IPS-20b (cell line): ENCODE data around the gene LMNB1.

ENCODE experiments used
- H3K27ac ChIP-seq: one replicate; pipeline ENCODE4 v1.5.1; 2013; ENCODE audit warnings: low read length
- H3K27me3 ChIP-seq: 2 replicates; pipeline ENCODE4 v1.6.1; 2013; ENCODE audit warnings: mild to moderate bottlenecking, low read length, inconsistent platforms; ENCODE audit not compliant: insufficient read depth
- H3K36me3 ChIP-seq: 2 replicates; pipeline ENCODE4 v1.6.1; 2013; ENCODE audit warnings: low read depth, mild to moderate bottlenecking, inconsistent platforms, low read length, moderate library complexity; ENCODE audit not compliant: insufficient read depth
- H3K4me1 ChIP-seq: 2 replicates; pipeline ENCODE4 v1.6.1; 2013; ENCODE audit warnings: mild to moderate bottlenecking, control low read depth, inconsistent platforms, low read length, moderate library complexity; ENCODE audit not compliant: insufficient read depth
- H3K4me3 ChIP-seq: 2 replicates; pipeline ENCODE4 v1.5.1; 2013; ENCODE audit warnings: mild to moderate bottlenecking, low read length, inconsistent platforms
- H3K9ac ChIP-seq: 2 replicates; pipeline ENCODE4 v1.6.1; 2013; ENCODE audit warnings: low read depth, mild to moderate bottlenecking, inconsistent platforms, low read length, moderate library complexity
- H3K9me3 ChIP-seq: 2 replicates; pipeline ENCODE4 v1.6.1; 2013; ENCODE audit warnings: mild to moderate bottlenecking, low read depth, low read length, inconsistent platforms; ENCODE audit not compliant: insufficient read depth

Gene LMNB1

DNA sequence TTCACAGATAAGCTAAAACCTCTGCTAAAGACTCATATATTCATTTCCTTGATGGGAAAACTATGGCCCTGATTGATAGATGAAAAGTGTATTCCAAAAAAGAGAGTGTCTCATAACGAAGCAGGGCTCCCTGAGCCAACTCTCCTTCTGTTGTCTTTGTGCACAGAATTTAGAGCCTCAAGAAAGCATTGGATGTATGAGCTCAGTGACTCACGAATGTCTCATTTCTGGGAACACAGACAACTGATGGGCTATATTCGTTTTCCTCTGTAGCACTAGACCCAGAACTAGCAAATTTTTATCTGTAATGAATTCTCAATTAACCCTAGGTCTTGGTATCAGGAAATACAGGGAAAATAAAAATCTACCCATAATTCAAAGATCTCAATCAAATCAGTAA lies 88.4 kb downstream of the LMNB1 start:
- H3K9ac ChIP-seq = no peak overlapping the region
- H3K36me3 ChIP-seq = no peaks in the 10 kb centered on the region
- H3K9me3 ChIP-seq = no peaks in the 10 kb centered on the region
- H3K4me1 ChIP-seq = peaks cover 13% of the 10 kb centered on the region; the same call in 1 of the 2 replicates
- no peak overlapping the region for H3K27ac ChIP-seq
- H3K4me3 ChIP-seq = no peak overlapping the region
- no peaks in the 10 kb centered on the region for H3K27me3 ChIP-seq

DNA sequence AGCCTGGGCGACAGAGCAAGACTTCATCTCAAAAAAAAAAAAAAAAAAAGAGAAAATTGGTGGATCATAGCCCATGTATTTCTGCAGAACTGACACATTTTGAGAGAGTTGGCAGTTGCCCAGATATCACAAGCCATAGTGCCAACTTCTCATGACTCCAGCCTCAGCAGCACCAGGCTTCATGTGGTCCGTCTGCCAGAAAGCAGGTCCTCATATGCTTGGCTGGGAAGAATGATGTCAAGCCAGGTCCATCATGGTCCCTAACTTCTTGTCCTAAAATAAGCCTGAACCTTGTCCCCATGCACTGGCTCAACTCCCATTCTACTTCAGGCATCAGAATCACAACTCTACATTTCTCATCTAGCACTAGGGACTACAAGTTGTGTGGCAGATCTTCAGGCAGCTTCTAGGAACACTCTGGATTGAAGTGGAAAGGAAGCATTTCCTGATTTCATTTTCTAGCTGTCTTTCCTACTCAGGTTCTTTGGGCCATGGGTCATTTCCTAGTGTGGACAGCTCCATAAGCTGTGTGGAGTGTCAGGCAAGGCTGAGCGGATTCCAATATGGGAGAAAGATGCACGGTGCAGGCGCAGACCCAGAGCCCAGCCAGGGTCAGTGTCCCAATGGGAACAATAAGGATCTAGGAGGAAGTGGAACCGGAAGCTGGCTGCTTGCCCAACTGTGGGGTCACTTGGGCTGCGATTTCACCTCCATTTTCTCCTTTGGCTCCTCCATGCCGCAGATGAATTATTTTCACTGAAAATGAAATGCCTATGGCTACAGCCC lies 90.1 kb downstream of the LMNB1 start:
- H3K4me3 ChIP-seq = no peak overlapping the region
- peaks cover 13% of the 10 kb centered on the region; the same call in 1 of the 2 replicates for H3K4me1 ChIP-seq
- H3K9me3 ChIP-seq = no peaks in the 10 kb centered on the region
- H3K27me3 ChIP-seq = no peaks in the 10 kb centered on the region
- H3K9ac ChIP-seq = no peak overlapping the region
- H3K36me3 ChIP-seq = no peaks in the 10 kb centered on the region
- H3K27ac ChIP-seq = no peak overlapping the region

DNA sequence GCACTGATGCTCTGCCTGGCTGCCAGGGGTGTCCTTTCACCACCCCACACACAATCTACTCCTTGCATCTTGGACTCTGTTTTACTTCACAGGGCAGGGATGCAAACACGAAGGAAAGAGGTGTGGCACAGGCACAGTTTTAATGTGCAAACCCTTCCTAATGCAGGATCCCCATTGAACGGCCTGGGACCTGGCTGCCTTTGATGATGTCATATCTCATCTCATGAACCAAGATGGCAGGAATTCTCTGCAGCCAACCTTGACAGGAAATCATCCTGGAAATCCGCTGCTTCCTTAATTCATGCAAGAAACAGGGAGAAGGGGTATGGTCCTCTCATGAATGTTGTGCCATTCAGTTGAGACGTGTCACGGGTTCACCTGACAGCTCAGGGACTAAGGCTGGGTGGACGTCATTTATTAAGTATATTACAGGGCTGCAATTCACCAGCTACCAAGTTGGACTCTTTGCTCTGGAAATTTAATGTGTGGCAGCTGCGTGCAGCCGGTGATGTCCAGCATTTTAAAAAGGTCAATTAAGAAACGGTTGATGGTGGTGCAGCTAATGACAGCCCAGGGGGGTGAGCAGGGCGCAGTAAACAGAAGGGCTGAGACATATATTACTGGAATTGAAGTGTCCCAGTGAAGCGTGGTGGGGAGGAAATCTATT lies 91.5 kb downstream of the LMNB1 start:
- H3K4me3 ChIP-seq = peak overlapping the region; percentile 67; the same call in 1 of the 2 replicates

DNA sequence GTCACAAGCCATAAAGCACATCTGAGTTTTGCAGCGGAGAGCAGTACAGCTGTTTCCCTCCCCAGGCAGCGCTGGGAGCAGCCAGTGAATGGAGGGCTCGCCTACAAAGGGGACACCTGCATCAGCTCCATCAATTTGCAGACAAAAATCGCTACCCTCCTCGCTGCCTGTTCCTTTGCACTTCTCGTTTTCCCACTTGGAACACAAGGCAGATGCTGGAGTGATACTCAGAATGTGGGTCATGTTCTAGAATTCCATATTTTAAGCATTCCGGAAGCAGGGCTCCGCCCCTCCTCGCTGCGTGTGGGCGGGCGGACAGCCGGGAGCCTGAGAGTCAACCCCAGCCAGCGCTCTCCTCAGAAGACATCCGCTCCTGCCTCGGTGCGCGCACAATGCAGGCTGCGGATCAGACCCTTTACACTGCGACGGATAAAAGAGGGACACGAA lies 92.1 kb downstream of the LMNB1 start:
- Histone ChIP-seq H3K27me3 (no peaks in the 10 kb centered on the region), H3K4me3 (peak overlapping the region; percentile 67), H3K4me1 (peaks cover 13% of the 10 kb centered on the region; the same call in 1 of the 2 replicates), H3K9me3 (no peaks in the 10 kb centered on the region), H3K36me3 (no peaks in the 10 kb centered on the region), H3K27ac (no peak overlapping the region), H3K9ac (peak overlapping the region; percentile 32; the same call in 1 of the 2 replicates)

More for the DNA sequence above, 91.5 kb downstream of the LMNB1 start:
- H3K36me3 ChIP-seq = no peaks in the 10 kb centered on the region
- no peak overlapping the region for H3K27ac ChIP-seq
- H3K4me1 ChIP-seq = peaks cover 13% of the 10 kb centered on the region; the same call in 1 of the 2 replicates
- no peak overlapping the region for H3K9ac ChIP-seq
- H3K9me3 ChIP-seq = no peaks in the 10 kb centered on the region
- H3K27me3 ChIP-seq = no peaks in the 10 kb centered on the region

DNA sequence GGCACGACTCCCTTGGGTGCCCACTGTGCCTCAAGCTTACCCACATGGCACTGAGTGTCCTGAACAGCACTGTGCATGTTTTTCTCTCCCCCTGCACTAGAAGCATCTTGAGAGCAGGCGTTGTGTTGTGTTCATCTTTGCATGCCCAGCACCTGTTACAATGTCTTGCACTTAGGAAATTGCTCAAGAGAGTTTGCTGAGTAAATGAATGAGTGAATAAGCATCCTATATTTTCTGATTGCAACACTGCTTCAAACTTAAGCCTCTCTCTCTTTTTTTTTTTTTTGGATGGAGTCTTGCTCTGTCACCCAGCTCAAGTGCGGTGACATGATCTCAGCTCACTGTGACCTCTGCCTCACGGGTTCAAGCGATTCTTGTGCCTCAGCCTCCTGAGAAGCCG lies 94.5 kb downstream of the LMNB1 start:
- Histone ChIP-seq H3K36me3 (no peaks in the 10 kb centered on the region), H3K4me3 (no peak overlapping the region), H3K27me3 (no peaks in the 10 kb centered on the region), H3K9ac (no peak overlapping the region), H3K4me1 (peaks cover 22% of the 10 kb centered on the region), H3K9me3 (no peaks in the 10 kb centered on the region), H3K27ac (no peak overlapping the region)

DNA sequence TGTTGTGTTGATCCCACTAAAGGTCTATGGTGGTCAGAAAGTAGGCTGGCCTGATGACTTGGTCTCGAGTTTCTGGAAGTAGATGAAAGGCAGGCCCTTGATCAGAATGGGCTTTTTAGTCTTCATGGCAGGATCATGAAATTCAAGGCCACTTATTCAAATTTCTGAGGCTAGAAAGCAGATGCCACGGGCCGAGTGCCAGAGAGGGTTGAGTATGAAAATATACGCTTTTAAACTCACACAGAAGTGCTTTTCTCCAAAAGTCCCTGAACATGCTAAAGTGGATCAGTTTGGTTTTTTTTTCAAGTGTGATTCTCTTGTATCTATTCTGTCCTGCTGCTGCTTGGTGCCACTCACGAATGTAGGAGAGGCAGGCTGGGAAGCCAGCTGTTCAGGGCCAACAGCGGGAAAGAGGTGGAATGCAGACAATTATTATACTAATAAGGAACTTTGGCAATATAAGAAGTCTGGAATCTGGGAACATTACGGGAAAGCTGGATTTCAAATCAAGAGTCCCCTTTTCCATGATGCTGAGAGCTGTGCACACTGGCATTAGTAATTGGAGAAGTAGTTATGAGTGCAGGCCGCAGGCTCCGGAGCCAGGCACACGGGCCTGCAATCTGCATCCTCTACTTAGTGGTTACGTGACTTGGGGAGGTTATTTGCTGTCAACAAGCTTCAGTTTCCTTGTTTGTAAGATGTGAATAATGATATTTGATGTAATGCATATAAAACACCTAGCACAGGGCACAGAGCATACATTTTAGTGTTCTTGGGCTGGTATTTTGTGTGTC lies 95.8 kb downstream of the LMNB1 start:
- Histone ChIP-seq H3K9me3 (no peaks in the 10 kb centered on the region), H3K9ac (no peak overlapping the region), H3K4me3 (no peak overlapping the region), H3K27me3 (no peaks in the 10 kb centered on the region), H3K27ac (no peak overlapping the region), H3K4me1 (peaks cover 22% of the 10 kb centered on the region), H3K36me3 (no peaks in the 10 kb centered on the region)

DNA sequence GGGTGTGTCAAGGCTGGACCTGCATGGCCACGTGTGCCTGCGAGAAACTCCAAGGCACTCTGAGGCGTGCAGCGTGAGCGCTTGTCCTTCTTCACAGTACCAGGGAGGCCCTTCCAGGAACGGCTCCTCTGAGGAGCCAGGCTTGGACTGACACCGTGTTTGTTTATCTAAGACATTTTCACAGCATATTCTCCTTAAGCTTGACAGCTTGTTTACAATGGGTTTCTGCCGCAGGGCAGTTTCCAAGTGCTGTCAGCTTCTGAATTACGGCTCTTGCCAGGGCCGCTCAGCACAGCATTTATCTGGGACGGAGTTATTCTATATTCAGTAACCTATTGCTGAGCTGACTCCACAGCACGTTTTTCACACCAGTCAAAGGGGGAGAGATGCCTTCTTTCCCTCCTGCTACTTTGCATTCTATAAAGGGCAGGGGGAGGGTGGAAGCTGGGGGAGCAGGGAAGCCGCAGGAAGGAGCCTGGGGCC lies 98.4 kb downstream of the LMNB1 start:
- no peak overlapping the region for H3K27ac ChIP-seq
- no peak overlapping the region for H3K4me3 ChIP-seq
- no peaks in the 10 kb centered on the region for H3K36me3 ChIP-seq
- H3K4me1 ChIP-seq = peaks cover 9% of the 10 kb centered on the region
- no peaks in the 10 kb centered on the region for H3K27me3 ChIP-seq
- no peak overlapping the region for H3K9ac ChIP-seq
- no peaks in the 10 kb centered on the region for H3K9me3 ChIP-seq

DNA sequence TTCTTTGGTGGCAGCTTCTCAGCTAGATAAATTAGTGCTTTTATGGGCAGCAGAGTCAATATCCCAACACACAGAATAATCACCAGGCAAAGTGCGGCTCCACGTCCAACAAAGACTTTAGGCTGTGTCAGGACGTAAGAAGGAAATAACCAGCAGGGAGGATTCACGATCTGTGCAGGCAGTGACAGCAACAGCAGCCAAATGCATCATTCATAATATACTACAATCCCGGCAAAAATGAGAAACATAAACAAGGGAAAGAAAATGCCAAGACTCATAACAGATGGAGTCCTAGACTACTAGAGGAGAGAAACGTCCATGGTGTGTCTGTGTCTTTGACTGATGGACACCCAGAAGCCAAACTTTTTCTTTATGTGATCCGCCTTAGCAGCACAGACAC lies 100.7 kb downstream of the LMNB1 start:
- Histone ChIP-seq H3K27ac (no peak overlapping the region), H3K4me3 (no peak overlapping the region), H3K4me1 (peaks cover 9% of the 10 kb centered on the region), H3K27me3 (no peaks in the 10 kb centered on the region), H3K36me3 (no peaks in the 10 kb centered on the region), H3K9me3 (no peaks in the 10 kb centered on the region), H3K9ac (no peak overlapping the region)

DNA sequence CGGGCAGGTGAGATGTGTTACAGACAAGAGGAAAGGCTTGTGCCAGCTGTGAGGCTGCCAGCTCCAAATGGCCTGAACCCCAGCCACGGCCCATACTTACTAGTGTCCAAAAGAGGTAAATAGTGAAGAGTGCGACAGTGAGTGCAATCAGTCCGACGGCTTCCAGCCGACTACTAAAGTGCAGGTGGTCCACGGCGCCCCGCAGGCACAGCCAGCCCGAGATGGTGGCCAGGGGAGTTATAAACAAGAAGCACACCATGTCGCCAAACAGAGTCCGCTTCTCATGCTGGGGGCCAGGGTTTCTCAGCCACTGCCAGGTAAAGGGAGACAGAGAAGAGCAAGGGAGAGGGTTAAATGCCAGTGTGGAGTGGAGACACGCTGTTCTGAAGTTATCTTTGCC lies 101.1 kb downstream of the LMNB1 start:
- no peaks in the 10 kb centered on the region for H3K9me3 ChIP-seq
- no peak overlapping the region for H3K27ac ChIP-seq
- H3K36me3 ChIP-seq = no peaks in the 10 kb centered on the region
- peaks cover 9% of the 10 kb centered on the region for H3K4me1 ChIP-seq
- no peak overlapping the region for H3K9ac ChIP-seq
- H3K27me3 ChIP-seq = no peaks in the 10 kb centered on the region
- H3K4me3 ChIP-seq = no peak overlapping the region

DNA sequence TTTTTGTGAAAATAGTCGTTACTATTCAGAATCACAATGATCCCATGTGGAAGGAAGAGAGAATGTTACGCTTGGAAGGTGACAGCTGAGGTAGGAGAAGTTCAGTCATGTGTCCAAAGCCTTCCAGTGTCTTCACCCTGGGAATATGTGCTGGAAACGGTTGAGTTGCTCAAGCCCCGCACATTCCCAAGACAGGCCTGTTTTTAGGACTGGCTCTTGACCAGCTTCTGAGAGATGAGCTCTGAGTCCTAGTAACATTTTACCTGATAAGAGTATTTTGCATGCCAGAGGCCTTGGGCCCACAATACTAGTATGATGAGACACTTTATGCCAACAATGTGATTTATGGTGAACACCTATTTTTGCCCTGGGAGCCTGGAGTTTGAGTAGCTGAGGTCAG lies 101.7 kb downstream of the LMNB1 start:
- H3K36me3 ChIP-seq = no peaks in the 10 kb centered on the region

DNA sequence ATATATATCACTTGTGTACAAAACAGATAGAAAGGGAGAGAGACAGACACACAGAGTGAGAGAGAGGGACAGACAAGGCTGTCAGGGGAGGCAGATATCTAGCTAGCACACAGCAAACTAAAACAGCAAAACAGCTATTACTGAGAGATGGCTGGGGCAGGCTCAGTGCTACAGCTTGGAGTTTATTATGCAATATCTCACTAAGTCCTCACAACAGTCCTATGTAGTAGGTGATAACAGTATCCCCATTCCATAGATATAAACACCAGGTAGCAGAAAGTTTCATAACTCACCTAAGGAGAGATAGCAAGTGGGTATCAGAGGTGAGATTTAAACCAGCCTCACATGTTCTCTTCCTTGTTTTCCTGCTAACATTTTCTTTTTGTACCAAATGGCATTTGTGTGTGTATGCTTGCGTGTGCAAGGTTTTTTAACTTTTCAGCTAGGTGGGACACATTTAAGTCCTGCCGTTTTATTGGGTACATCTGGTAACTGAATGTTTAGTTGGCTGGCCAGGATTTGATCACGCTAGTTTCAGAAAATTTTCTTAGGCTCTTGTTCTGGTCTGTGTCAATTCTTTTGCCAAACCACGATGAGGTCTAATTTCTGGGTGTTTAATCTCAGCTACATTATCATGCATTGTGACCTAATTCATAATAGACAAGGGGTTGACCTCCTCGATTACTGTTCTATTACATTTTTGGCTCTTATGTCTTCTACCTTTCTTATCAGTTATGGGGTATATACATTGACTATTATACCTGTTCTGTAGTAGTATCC lies 105.1 kb downstream of the LMNB1 start:
- no peaks in the 10 kb centered on the region for H3K36me3 ChIP-seq
- H3K9ac ChIP-seq = no peak overlapping the region
- no peaks in the 10 kb centered on the region for H3K9me3 ChIP-seq
- no peaks in the 10 kb centered on the region for H3K27me3 ChIP-seq
- no peak overlapping the region for H3K27ac ChIP-seq
- H3K4me1 ChIP-seq = no peaks in the 10 kb centered on the region
- H3K4me3 ChIP-seq = no peak overlapping the region

More for the DNA sequence above, 101.7 kb downstream of the LMNB1 start:
- H3K4me1 ChIP-seq = peaks cover 9% of the 10 kb centered on the region
- H3K27ac ChIP-seq = no peak overlapping the region
- H3K4me3 ChIP-seq = no peak overlapping the region
- no peak overlapping the region for H3K9ac ChIP-seq
- H3K9me3 ChIP-seq = no peaks in the 10 kb centered on the region
- H3K27me3 ChIP-seq = no peaks in the 10 kb centered on the region
